Measurements from ENCODE around the gene RNF113B. TPM values are rescaled to one million over a fixed set of nuclear protein-coding genes. Genes with fewer than 3 reads are reported as not detected.
A peak's percentile ranks its signal among the peaks of the same experiment; 100 is the strongest.

The RNF113B gene
- total and polyA plus RNA-seq, 2 of the 13 experiments (the other 11 are each of a cell fraction or from before 2014, with no cell fraction given) = not detected

GRCh38 chr13:98173431-98174152, 3.5 kb downstream of the RNF113B start (continued):
- TF ChIP-seq MLX (CRISPR knock-in tag; IDR thresholded peaks at IDR 0.05) (peak; percentile 51; the same call in 1 of the 2 replicates), ZBTB3 (CRISPR knock-in tag; IDR thresholded peaks at IDR 0.05; ENCODE audit: borderline replicate concordance, low read depth) (no peak), ZFY (CRISPR knock-in tag; IDR thresholded peaks at IDR 0.05) (no peak), TARDBP (CRISPR knock-in tag; IDR thresholded peaks at IDR 0.05) (peak; percentile 69), DZIP1 (CRISPR knock-in tag; IDR thresholded peaks at IDR 0.05) (no peak), MIER2 (CRISPR knock-in tag; IDR thresholded peaks at IDR 0.05) (no peak), BORCS8-MEF2B (CRISPR knock-in tag; IDR thresholded peaks at IDR 0.05) (peak; percentile 58; the same call in 1 of the 2 replicates), ZSCAN9 (CRISPR knock-in tag; IDR thresholded peaks at IDR 0.05; ENCODE audit: borderline replicate concordance) (no peak), ZNF737 (CRISPR knock-in tag; IDR thresholded peaks at IDR 0.05; ENCODE audit: borderline replicate concordance) (no peak), U2AF2 (IDR thresholded peaks at IDR 0.05; ENCODE audit: low read depth, low read length) (no peak), ZNF354B (CRISPR knock-in tag; IDR thresholded peaks at IDR 0.05) (0 out of 2 replicates have a peak, but pooled peaks have one; percentile 35), TP53 (CRISPR knock-in tag; conservative IDR thresholded peaks at IDR 0.05) (no peak), ADNP (CRISPR knock-in tag; IDR thresholded peaks at IDR 0.05) (no peak), NFIC (IDR thresholded peaks at IDR 0.05; ENCODE audit: low read length) (no peak), ZBTB46 (CRISPR knock-in tag; IDR thresholded peaks at IDR 0.05; ENCODE audit: borderline replicate concordance) (no peak), PREB (CRISPR knock-in tag; IDR thresholded peaks at IDR 0.05) (no peak), ZNF646 (CRISPR knock-in tag; IDR thresholded peaks at IDR 0.05) (no peak)
